A549 (cell line): Measurements from ENCODE around the gene NDUFS8. TPM values are rescaled to one million over a fixed set of nuclear protein-coding genes. Genes with fewer than 3 reads are reported as not detected.

Source experiments
- ATAC-seq, 2 experiments: fragments of 200-7000 bp in 1 of 2; fragments of >200 bp in 1 of 2; cut with Nextera tagmentation in 1 of 2; cut with Tn5 transposase in 1 of 2; 3 replicates each; pipeline versions ENCODE4 v1.8.0 to v1.9.1; 2018 to 2020; ENCODE audit warnings: mild to moderate bottlenecking in 1 of 2, moderate library complexity in 1 of 2
- CTCF ChIA-PET: fragments of 300-600 bp; sonication (Branson Sonifier 250); formaldehyde crosslinking; extraction: SDS; loops from one replicate; lab custom pipeline; 2021; ENCODE audit warnings: antibody characterized with exemption, inconsistent platforms; lab: Yijun Ruan, JAX
- POLR2A ChIA-PET: fragments of 350-600 bp; formaldehyde crosslinking; extraction: SDS; loops from one replicate; lab custom pipeline; 2021; ENCODE audit warnings: antibody characterized with exemption, inconsistent platforms; lab: Yijun Ruan, JAX
- DNase-seq, 2 experiments: peaks; one replicate each; pipeline versions ENCODE4 v3.0.0 to v3.0.0-alpha.2; 2011 to 2016; ENCODE audit warnings: low read depth in 1 of 2, low spot score in 1 of 2
- FAIRE-seq: peaks from 2 replicates; lab custom pipeline; 2011; peaks lifted over from hg19 to GRCh38; lab: Jason Lieb, UNC
- H3K27ac ChIP-seq, 2 experiments: fragments of >200 bp; sonication (Bioruptor Twin); formaldehyde crosslinking; 3 replicates each; pipeline ENCODE4 v1.5.1; 2016 to 2017
- H3K4me1 ChIP-seq: fragments of >200 bp; sonication (Bioruptor Twin); formaldehyde crosslinking; 3 replicates; pipeline ENCODE4 v1.6.1; 2016
- H3K4me2 ChIP-seq: fragments of >200 bp; sonication (Bioruptor Twin); formaldehyde crosslinking; 3 replicates; pipeline ENCODE4 v1.6.1; 2016
- H3K4me3 ChIP-seq: fragments of >200 bp; sonication (Bioruptor Twin); formaldehyde crosslinking; 3 replicates; pipeline ENCODE4 v1.5.1; 2016
- H3K9me3 ChIP-seq: fragments of >200 bp; sonication (Bioruptor Twin); formaldehyde crosslinking; 3 replicates; pipeline ENCODE4 v1.6.1; 2016
- ATOH8 ChIP-seq: fragments of 250-450 bp; sonication (Bioruptor Pico); IDR thresholded peaks from 2 replicates; pipeline ENCODE4 v1.5.0; 2020; ENCODE audit warnings: low read depth, mild to moderate bottlenecking, moderate library complexity
- BHLHE40 ChIP-seq: IDR thresholded peaks from 2 replicates; pipeline ENCODE4 v1.6.1; 2012; ENCODE audit warnings: low read depth, low read length, inconsistent platforms
- CBX8 ChIP-seq: fragments of 200-600 bp; sonication (generic); IDR thresholded peaks from 2 replicates; pipeline ENCODE4 v1.6.1; 2016
- E2F6 ChIP-seq: IDR thresholded peaks from 2 replicates; pipeline ENCODE4 v1.6.1; 2012; ENCODE audit warnings: low read depth, borderline replicate concordance
- EHF ChIP-seq: fragments of 250-450 bp; sonication (Bioruptor Pico); IDR thresholded peaks from 2 replicates; pipeline ENCODE4 v1.5.0; 2020; ENCODE audit warnings: mild to moderate bottlenecking
- EHMT2 ChIP-seq: fragments of 200-600 bp; sonication (generic); IDR thresholded peaks from 2 replicates; pipeline ENCODE4 v1.6.1; 2016; ENCODE audit warnings: antibody characterized with exemption, low read depth, mild to moderate bottlenecking, moderate library complexity
- EP300 ChIP-seq, 2 experiments: fragments of >200 bp; sonication (Bioruptor Twin); formaldehyde crosslinking; IDR thresholded peaks; 2 replicates in 1 of 2; 3 replicates in 1 of 2; pipeline ENCODE4 v1.6.1; 2016 to 2017
- FOSL2 ChIP-seq, 2 experiments: fragments of 450-650 bp in 1 of 2; fragments of >200 bp in 1 of 2; sonication (Bioruptor Twin) in 1 of 2; formaldehyde crosslinking; IDR thresholded peaks; 2 replicates each; pipeline versions ENCODE4 v1.5.0 to v1.6.1; 2016 to 2020; ENCODE audit warnings: mild to moderate bottlenecking in 1 of 2, moderate library complexity in 1 of 2
- HEYL ChIP-seq: fragments of 250-450 bp; sonication (Bioruptor Pico); IDR thresholded peaks from 2 replicates; pipeline ENCODE4 v1.8.0; 2021; ENCODE audit warnings: mild to moderate bottlenecking, moderate library complexity
- JUN ChIP-seq, 2 experiments: fragments of >200 bp; sonication (Bioruptor Twin); formaldehyde crosslinking; IDR thresholded peaks; 2 replicates in 1 of 2; 3 replicates in 1 of 2; pipeline ENCODE4 v1.6.1; 2016 to 2017
- KDM1A ChIP-seq: fragments of 200-600 bp; sonication (generic); IDR thresholded peaks from 2 replicates; pipeline ENCODE4 v1.6.1; 2016; ENCODE audit warnings: low read depth, mild to moderate bottlenecking
- KDM5A ChIP-seq: fragments of 200-600 bp; sonication (generic); IDR thresholded peaks from 2 replicates; pipeline ENCODE4 v1.6.1; 2016; ENCODE audit warnings: antibody characterized with exemption, mild to moderate bottlenecking
- MAFK ChIP-seq: fragments of 450-650 bp; IDR thresholded peaks from 2 replicates; pipeline ENCODE4 v1.6.1; 2014; ENCODE audit not compliant: partially characterized antibody
- POLR2A ChIP-seq: IDR thresholded peaks from 2 replicates; pipeline ENCODE4 v1.6.1; 2012; ENCODE audit warnings: mild to moderate bottlenecking, low read length
- POLR2AphosphoS2 ChIP-seq: conservative IDR thresholded peaks from 2 replicates; pipeline ENCODE4 v1.6.1; 2012; ENCODE audit warnings: low read length, improper control_type of control experiment, inconsistent platforms
- RAD21 ChIP-seq, 2 experiments: fragments of >200 bp in 1 of 2; sonication (Bioruptor Twin) in 1 of 2; formaldehyde crosslinking in 1 of 2; IDR thresholded peaks in 1 of 2; conservative IDR thresholded peaks in 1 of 2; 2 replicates in 1 of 2; 3 replicates in 1 of 2; pipeline ENCODE4 v1.6.1; 2012 to 2018; ENCODE audit warnings: inconsistent platforms in 1 of 2
- SMC3 ChIP-seq: fragments of >200 bp; sonication (Bioruptor Twin); formaldehyde crosslinking; IDR thresholded peaks from 3 replicates; pipeline ENCODE4 v1.6.1; 2018; ENCODE audit warnings: inconsistent platforms
- TP53 ChIP-seq: fragments of 250-450 bp; sonication (Bioruptor Pico); IDR thresholded peaks from 2 replicates; pipeline ENCODE4 v1.5.0; 2021; ENCODE audit warnings: mild to moderate bottlenecking, moderate library complexity
- ZNF302 ChIP-seq: fragments of 250-450 bp; sonication (Bioruptor Pico); IDR thresholded peaks from 2 replicates; pipeline ENCODE4 v1.9.0; 2021; ENCODE audit warnings: inconsistent platforms, mild to moderate bottlenecking, moderate library complexity
- WGBS: methylation state at CpG from one replicate; pipeline ENCODE4 v1.1.6; 2017; ENCODE audit errors: missing lambda C conversion rate; 5-methylcytosine and 5-hydroxymethylcytosine counted together
- polyA plus RNA-seq, 4 experiments: library from polyadenylated mRNA; depleted of rRNA in 3 of 4; stranded (reverse); fragments of >200 nt; fragmentation: RNase III in 1 of 4; extraction: RNeasy Plus Mini Kit Qiagen cat#74134 plus additional on column Dnase treatment in 1 of 4; gene quantifications; 2 replicates in 3 of 4; 3 replicates in 1 of 4; pipeline ENCODE4 v1.2.3, GENCODE V29; 2011 to 2017
- TF ChIP-seq, protein P1 (sequence below): fragments of 250-450 bp; sonication (Bioruptor Pico); IDR thresholded peaks from 2 replicates; pipeline ENCODE4 v1.5.0; 2021; ENCODE audit warnings: mild to moderate bottlenecking, moderate library complexity, borderline replicate concordance
- TF ChIP-seq, protein P2 (sequence below): fragments of 150-350 bp; IDR thresholded peaks from 2 replicates; pipeline ENCODE4 v1.6.1; 2014; ENCODE audit warnings: low read depth, mild to moderate bottlenecking, low read length
- TF ChIP-seq, protein P3 (sequence below): fragments of >200 bp; sonication (Bioruptor Twin); formaldehyde crosslinking; IDR thresholded peaks from 3 replicates; pipeline ENCODE4 v1.5.1; 2016

Gene NDUFS8
- polyA plus RNA-seq, 2 of the 4 experiments (the other 2 are of a cell fraction) = 71.0 to 298 TPM

GRCh38 chr11:68033708-68034045, 3.2 kb downstream of the NDUFS8 start:
- Histone ChIP-seq H3K9me3 (no peaks in the 10 kb centered on the region), H3K4me2 (no peak overlapping the region), H3K4me1 (peaks cover 50% of the 10 kb centered on the region), H3K27ac (peak overlapping the region in 1 of 2 experiments; percentile 98; a peak in 2 of 6 replicates), H3K4me3 (no peak overlapping the region)
- no peak for DNase-seq
- TF ChIP-seq RAD21 (conservative IDR thresholded peaks at IDR 0.05 in 1 of 2, IDR thresholded peaks at IDR 0.05 in 1 of 2) (no peak), POLR2A (no peak), ZNF302 (CRISPR knock-in tag) (no peak), EHMT2 (no peak), SMC3 (no peak), ATOH8 (CRISPR knock-in tag) (no peak)
- ChIA-PET CTCF (interaction anchor here (0.8 to 1.5 kb wide), 2 partner anchors 12 to 264 kb away, joined by 3 to 4 read pairs; no protein-coding TSS in a partner anchor), POLR2A (no interaction called here)
- ATAC-seq = no peak
- WGBS = 92% methylated on average over 9 of the region's 12 CpGs
- no peak for FAIRE-seq

- Histone ChIP-seq H3K27ac (no peak overlapping the region), H3K4me2 (no peak overlapping the region)
- TF ChIP-seq MAFK (peak; percentile 85), BHLHE40 (no peak), KDM5A (no peak), KDM1A (no peak), TP53 (no peak)
- TF ChIP-seq, all 56 proteins: peak for 1
- no peaks in the 10 kb centered on the region for H3K9me3 ChIP-seq
- ATAC-seq (no peak), FAIRE-seq (no peak), DNase-seq (no peak)
- CTCF ChIA-PET = interaction anchor here (0.6 to 1.1 kb wide), 4 partner anchors 25 to 763 kb away, joined by 3 to 4 read pairs (median 4); partner anchors contain the start of gene ALDH3B1
- 88% methylated on average over 13 of the region's 13 CpGs for WGBS
- peaks cover 42% of the 10 kb centered on the region for H3K4me1 ChIP-seq
- POLR2A ChIA-PET = no interaction called here
- no peak overlapping the region for H3K4me3 ChIP-seq
These were observed 4.9 kb downstream of the NDUFS8 start for GRCh38 chr11:68035266-68035876.

DNA sequence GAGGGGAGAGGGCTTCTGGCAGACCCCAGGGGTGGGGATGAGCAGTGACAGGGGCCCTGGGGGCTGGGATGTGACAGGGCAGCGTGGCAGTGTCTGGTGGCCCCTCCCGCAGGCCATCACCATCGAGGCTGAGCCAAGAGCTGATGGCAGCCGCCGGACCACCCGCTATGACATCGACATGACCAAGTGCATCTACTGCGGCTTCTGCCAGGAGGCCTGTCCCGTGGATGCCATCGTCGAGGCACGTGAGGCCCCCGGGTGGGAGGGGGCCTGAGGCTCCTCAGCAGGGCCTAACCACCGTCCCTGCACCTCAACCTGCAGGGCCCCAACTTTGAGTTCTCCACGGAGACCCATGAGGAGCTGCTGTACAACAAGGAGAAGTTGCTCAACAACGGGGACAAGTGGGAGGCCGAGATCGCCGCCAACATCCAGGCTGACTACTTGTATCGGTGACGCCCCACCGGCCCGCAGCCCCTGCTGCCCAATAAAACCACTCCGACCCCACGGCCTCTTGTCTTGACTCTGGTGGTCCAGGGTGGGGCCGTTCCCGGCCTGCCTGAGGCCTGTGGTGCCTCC, 5.7 kb downstream of the NDUFS8 start:
- ChIA-PET CTCF (interaction anchor here (0.6 to 1.1 kb wide), 2 partner anchors 26 to 762 kb away, joined by 3 to 4 read pairs; partner anchors contain the start of gene ALDH3B1), POLR2A (no interaction called here)
- Histone ChIP-seq H3K4me2 (no peak overlapping the region), H3K4me1 (peaks cover 49% of the 10 kb centered on the region), H3K4me3 (no peak overlapping the region), H3K9me3 (no peaks in the 10 kb centered on the region), H3K27ac (peak overlapping the region in 1 of 2 experiments; percentile 96; a peak in 2 of 6 replicates)
- FAIRE-seq = no peak
- no peak for DNase-seq
- WGBS = 93% methylated on average over 10 of the region's 27 CpGs
- ATAC-seq = no peak
- TF ChIP-seq, protein P1, sequence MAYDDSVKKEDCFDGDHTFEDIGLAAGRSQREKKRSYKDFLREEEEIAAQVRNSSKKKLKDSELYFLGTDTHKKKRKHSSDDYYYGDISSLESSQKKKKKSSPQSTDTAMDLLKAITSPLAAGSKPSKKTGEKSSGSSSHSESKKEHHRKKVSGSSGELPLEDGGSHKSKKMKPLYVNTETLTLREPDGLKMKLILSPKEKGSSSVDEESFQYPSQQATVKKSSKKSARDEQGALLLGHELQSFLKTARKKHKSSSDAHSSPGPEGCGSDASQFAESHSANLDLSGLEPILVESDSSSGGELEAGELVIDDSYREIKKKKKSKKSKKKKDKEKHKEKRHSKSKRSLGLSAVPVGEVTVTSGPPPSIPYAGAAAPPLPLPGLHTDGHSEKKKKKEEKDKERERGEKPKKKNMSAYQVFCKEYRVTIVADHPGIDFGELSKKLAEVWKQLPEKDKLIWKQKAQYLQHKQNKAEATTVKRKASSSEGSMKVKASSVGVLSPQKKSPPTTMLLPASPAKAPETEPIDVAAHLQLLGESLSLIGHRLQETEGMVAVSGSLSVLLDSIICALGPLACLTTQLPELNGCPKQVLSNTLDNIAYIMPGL (CRISPR knock-in tag) = no peak
- TF ChIP-seq E2F6 = no peak
- no peak for TF ChIP-seq TP53
- TF ChIP-seq, protein P2, sequence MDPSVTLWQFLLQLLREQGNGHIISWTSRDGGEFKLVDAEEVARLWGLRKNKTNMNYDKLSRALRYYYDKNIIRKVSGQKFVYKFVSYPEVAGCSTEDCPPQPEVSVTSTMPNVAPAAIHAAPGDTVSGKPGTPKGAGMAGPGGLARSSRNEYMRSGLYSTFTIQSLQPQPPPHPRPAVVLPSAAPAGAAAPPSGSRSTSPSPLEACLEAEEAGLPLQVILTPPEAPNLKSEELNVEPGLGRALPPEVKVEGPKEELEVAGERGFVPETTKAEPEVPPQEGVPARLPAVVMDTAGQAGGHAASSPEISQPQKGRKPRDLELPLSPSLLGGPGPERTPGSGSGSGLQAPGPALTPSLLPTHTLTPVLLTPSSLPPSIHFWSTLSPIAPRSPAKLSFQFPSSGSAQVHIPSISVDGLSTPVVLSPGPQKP = no peak
- TF ChIP-seq POLR2AphosphoS2 = no peak
- TF ChIP-seq, protein P3, sequence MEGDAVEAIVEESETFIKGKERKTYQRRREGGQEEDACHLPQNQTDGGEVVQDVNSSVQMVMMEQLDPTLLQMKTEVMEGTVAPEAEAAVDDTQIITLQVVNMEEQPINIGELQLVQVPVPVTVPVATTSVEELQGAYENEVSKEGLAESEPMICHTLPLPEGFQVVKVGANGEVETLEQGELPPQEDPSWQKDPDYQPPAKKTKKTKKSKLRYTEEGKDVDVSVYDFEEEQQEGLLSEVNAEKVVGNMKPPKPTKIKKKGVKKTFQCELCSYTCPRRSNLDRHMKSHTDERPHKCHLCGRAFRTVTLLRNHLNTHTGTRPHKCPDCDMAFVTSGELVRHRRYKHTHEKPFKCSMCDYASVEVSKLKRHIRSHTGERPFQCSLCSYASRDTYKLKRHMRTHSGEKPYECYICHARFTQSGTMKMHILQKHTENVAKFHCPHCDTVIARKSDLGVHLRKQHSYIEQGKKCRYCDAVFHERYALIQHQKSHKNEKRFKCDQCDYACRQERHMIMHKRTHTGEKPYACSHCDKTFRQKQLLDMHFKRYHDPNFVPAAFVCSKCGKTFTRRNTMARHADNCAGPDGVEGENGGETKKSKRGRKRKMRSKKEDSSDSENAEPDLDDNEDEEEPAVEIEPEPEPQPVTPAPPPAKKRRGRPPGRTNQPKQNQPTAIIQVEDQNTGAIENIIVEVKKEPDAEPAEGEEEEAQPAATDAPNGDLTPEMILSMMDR = no peak
- TF ChIP-seq CBX8 = no peak
- TF ChIP-seq EP300 (IDR thresholded peaks at IDR 0.05) = no peak
- TF ChIP-seq FOSL2 (IDR thresholded peaks at IDR 0.05) = no peak
- TF ChIP-seq FOSL2 (CRISPR knock-in tag; IDR thresholded peaks at IDR 0.05) = no peak
- TF ChIP-seq JUN (IDR thresholded peaks at IDR 0.05) = no peak
- TF ChIP-seq HEYL (CRISPR knock-in tag) = no peak
- no peak for TF ChIP-seq EHF (CRISPR knock-in tag)
